ENCODE results near the gene ZNF566.
"Not testable (repeated sequence)": the region's sequence is repeated elsewhere in the genome, so short reads cannot be mapped to it uniquely, and the experiment has no call there.

Gene ZNF566

DNA sequence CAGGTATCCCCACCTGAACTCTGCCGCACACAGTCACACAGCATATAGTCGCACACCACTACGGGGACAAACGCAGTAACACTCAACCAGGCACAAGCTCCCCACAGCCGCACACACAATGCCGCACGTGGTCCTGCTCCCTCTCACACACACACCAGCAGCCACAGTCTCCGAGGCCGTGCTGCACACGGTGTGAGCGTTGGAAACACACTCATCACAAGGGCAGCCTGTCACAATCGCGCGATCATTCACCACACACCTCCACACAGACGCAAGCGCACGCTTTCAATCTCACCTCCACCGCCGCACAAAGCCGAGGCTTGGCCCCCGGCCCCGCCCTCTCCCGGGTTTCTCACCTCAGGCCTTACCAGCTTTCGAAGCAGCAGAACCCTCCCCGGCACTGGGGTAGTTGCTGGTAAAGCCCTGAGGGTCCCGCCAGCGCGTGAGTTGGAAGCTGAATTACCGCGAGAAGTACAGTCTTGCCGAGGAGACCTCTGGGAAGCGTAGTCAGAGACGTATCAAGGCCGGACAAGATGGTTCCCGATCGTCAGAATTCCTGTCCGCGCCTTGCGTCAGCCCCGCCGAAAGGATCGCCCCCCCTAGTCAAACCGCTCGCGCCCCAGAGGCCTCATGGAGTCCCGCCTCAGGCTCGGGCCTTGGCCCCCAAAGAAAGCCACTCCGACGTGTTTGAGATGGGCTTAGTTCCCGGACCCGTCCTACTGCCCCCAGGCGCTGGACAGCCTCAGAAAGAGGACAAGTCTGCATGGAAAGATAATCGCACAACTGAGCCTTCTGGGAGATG is at the start of gene ZNF566:
Gene ZNF566 (minus strand): TSS at position 444 of the 802 bp plus-strand sequence. CDS start 13,004 bp downstream, outside the sequence.
- DNase-seq (ENCODE audit: low read depth): peak; percentile 94

DNA sequence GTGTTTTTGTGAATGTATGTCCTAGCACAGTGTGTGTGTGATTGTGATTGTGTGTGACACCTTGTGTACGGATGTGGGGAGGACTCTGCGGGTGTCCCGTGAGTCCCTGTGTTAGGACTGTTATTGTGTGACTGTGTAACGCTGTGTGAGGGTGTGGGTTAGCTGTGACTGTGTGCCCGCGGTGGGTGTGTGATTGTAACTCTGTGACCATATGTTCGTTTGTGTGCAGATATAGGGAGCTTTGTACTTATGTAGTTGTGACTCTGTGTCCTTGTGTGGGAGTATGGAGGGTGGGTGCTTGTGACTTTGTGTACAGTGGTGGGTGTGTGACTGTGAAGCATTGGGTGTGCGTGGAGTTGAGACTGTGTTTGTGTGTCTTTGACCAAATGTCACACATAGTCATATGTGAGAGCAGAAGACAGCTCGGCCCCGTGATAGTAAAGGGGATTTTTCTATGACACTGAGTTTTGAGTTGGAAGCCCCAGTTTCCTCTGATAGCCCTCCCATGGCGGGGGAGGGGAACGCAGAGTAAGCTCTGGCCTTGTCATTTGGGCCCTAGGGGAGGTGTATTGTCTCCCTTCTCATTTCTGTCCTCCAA is 39.7 kb upstream of the ZNF566 start:
- no peak for DNase-seq (ENCODE audit: low read depth)

DNA sequence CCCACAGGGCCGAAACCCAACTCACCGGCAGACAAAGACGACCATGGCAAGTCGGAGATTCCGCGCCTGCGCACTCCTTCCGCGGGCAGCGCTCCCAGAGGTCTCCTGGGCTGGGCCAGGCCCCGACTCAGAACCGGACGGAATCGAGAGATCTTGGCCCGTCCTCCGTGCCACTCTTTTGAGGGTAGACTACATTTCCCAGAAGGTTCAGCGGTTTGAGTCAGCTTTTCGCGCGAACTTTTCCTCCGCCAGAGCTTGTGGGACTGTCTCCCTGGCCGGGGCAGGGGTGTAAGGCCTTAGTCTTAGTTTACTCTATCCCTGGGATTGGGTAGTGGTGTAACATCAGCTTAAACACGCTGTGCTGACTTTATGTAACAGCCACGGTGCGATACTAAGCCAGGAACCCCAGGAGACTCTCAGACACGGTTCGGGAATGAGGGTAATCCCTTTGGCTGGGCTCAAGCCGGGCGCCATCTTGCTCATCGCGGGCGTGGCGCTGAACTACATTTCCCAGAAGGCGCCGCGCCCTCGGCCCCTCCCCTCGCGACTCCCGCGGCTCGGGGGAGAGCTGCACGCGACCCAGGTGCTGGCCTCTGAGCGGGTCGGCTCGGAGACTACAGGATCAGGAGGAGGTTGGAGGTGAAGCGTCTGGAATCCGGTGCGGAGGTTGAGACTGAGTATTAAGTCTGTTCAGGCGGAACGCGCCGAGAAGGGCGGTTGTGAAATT is 39.0 kb upstream of the ZNF566 start, which contains the start of gene ZNF260:
Gene ZNF260 (minus strand): TSS at position 78 of the 727 bp plus-strand sequence. CDS start 13,033 bp downstream, outside the sequence.
- DNase-seq (ENCODE audit: low read depth): peak; percentile 96

DNA sequence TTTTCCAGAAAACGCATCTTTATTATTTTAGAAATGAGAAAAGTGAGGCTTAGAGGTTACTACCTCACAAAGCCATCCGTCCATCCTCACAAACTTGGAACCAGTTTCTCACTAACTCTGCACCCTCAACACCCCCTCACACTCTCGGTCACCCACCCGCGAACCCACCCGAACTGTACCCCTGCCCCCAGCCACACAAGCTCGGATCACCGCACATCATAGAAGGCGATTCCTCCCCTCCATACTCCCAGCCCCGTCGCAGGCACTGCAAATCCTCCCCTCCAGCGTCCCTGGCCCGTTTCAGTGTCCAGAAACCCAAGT is 38.5 kb upstream of the ZNF566 start:
- no peak for DNase-seq (ENCODE audit: low read depth)

DNA sequence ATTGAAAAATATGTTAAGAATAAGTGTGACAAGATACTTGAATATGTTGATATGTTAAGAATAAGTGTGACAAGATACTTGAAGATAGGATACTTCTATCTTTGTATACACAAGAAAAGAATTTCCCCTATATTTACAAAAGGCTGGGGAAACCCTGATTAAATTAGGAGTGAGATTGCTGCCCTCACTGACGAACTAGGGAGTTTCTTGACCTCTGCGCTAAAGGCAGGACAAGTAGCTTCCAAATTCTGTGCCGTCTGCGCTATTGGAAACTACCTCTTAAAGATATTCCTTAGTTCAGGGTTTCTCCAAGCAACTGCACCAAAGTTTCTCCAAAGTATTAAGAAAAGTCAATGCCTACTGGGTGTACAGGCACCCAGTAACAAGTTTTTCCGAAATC is 38.0 kb upstream of the ZNF566 start:
- no peak for DNase-seq (ENCODE audit: low read depth)

DNA sequence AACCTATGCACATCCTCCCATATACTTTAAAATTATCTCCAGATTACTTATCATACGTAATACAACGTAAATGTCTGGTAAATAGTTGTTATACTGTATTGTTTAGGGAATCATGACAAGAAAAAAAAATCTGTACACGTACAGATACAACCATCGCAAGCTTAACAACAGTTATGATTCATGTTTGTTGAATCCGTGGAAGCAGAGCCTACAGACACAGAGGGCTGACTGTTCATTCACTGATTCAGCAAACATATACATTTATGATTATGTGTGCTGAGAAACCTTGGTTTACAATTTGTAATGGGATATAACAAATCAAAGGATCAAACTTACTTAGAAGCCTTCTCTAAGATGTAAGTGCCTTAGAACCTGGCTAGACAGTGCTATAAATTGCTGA is 37.2 kb upstream of the ZNF566 start:
- DNase-seq (ENCODE audit: low read depth): no peak

DNA sequence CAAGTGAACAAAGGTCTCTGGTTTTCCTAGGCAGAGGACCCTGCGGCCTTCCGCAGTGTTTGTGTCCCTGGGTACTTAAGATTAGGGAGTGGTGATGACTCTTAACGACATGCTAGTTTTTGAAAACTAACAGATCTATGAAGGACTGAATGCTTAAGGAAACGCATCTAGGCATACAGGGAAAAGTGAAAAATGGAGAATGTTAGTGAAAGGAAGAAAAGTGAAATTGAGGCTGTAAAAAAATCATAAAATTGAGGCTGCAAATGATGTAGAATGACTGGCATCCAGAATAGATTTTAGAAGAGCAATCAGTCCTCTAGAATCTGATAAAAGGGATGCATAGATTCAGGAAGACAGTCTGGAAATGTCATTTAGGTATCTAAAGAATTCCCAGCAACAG is 35.3 kb upstream of the ZNF566 start:
- no peak for DNase-seq (ENCODE audit: low read depth)

DNA sequence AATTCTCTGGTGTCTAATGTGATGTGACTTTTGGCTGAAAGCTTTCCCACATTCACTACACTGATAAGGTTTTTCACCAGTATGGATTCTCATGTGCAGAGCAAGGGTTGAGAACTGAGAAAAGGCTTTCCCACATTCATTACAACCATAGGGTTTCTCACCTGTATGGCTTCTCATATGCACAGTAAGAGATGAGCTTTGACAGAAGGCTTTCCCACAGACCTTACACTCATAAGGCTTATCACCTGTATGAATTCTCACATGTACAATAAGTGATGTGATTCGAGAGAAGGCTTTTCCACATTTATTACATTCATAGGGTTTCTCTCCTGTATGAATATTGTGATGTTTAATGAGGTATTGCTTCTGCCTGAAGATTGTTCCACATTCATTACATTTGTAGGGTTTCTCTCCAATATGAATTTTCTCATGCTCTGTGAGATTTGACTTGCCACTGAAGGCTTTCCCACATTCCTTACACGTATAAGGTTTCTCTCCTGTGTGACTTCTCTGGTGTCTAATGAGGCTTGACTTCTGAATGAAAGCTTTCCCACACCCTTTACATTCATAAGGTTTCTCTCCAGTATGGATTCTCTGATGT is 24.8 kb upstream of the ZNF566 start:
- no peak for DNase-seq (ENCODE audit: low read depth)

DNA sequence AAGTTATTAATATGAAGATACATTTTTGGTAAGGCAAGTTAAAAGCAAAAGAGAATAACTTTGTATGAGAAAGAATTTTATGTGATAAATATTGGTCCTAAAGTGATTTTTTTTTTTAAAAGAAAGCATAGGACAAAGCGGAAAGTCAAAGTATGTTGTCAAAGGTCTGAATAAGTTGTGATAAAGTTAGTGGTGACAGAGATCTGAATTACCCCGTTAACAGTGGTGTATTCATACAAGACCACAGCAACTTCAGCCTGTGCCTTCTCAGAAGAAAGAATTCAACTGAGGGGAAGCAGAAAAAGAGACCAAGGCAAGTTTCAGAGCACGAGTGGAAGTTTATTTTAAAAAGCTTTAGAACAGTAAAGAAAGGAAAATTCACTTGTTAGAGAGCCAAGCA is 19.0 kb upstream of the ZNF566 start:
- DNase-seq (ENCODE audit: low read depth): no peak

DNA sequence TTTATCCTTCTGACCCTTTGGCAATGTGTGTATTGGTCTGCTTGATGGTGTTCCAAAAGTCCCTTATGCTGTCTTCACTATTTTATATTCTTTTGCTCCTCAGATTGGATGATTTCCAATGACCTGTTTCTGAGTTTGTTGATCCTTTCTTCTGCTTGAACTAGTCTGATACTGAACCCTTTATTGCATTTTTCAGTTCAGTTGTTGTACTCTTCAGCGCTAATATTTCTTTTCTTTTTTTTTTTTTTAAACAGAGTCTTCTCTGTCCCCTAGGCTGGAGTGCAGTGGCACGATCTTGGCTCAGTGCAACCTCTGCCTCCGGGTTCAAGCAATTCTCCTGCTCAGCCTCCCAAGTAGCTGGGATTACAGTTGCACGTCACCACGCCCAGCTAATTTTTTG is 12.6 kb upstream of the ZNF566 start:
- DNase-seq (ENCODE audit: low read depth): no peak

DNA sequence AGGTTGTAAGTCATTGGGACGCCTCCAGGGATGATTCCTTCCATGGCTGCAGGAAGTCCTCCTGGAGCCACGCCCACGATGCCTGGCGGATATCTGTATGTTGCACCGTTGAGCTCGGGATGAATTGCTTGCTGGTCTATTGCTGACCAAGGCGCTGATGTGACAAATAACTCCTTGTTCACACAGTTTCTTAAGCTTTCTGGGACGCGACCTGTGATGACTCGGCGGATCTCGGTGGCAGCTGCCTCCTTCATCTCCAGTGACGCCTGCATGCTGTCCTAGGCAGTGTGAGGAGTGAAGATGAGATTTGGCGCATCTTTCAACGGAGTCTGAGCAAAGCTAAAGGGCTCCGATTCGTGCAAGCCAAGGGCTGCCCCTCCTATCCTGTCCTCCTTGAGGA is 7.6 kb upstream of the ZNF566 start:
- no peak for DNase-seq (ENCODE audit: low read depth)

DNA sequence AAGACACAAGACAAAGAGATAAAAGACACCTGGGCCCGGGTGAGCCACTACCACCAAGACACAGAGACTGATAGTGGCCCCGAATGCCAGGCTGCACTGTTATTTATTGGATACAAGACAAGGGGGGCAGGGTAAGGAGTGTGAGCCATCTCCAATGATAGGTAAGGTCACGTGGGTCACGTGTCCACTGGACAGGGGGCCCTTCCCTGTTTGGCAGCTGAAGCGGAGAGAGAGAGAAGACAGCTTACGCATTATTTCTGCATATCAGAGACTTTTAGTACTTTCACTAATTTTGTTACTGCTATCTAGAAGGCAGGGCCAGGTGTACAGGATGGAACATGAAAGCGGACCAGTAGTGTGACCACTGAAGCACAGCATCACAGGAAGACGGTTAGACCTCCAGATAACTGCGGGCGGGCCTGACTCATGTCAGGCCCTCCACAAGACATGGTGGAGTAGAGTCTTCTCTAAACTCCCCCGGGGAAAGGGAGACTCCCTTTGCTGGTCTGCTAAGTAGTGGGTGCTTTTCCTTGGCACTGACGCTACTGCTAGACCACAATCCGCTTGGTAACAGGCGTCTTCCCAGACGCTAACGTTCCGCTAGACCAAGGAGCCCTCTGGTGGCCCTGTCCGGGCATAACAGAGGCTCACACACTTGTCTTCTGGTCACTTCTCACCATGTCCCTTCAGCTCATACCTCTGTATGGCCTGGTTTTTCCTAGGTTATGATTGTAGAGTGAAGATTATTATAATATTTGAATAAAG is 3.5 kb upstream of the ZNF566 start:
- DNase-seq (ENCODE audit: low read depth): peak; percentile 18

DNA sequence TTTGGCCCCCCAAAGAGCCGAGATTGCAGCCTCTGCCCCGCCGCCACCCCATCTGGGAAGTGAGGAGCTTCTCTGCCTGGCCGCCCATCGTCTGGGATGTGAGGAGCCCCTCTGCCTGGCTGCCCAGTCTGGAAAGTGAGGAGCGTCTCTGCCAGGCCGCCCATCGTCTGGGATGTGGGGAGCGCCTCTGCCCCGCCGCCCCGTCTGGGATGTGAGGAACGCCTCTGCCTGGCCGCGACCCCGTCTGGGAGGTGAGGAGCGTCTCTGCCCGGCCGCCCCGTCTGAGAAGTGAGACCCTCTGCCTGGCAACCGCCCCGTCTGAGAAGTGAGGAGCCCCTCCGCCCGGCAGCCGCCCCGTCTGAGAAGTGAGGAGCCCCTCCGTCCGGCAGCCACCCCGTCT is 1.5 kb upstream of the ZNF566 start:
- DNase-seq (ENCODE audit: low read depth): not testable (repeated sequence)

DNA sequence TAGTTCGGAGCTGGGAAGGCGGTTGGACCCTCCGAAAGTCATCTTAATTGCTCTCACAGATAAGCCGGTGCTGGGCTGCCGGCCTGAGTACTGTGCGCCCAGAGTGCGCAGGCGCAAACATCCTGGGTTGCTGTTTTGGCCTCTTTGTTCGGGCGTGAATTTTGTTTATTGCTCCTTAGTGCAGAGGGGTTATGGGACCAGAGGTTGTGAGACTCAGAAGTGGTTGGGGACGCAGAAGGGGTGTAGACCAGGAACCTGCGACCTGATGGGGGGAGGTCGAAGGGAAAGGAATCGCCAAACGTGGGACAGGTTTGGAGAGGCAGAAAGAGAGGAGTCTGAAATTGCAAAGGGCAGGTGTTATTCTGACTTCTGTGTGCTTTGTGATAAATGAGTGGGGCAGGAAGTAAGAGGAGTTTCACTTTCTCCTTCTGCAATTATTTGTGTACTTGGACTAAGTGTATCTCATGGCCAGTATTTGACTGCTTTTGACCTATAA is 607 bp upstream of the ZNF566 start:
- peak; percentile 91 for DNase-seq (ENCODE audit: low read depth)

DNA sequence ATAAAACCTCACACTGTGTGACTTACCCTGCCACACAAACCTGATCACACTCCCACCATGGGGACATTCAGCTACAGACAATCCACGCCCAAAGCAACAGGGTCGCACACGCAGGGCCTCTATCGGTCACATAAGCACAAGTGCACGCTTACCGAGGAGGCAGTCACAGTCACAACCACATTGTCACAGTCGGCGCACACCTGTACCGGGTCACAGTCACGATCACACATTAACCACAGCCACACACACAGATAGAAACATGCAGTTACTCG is 579 bp downstream of the ZNF566 start:
- no peak for DNase-seq (ENCODE audit: low read depth)

DNA sequence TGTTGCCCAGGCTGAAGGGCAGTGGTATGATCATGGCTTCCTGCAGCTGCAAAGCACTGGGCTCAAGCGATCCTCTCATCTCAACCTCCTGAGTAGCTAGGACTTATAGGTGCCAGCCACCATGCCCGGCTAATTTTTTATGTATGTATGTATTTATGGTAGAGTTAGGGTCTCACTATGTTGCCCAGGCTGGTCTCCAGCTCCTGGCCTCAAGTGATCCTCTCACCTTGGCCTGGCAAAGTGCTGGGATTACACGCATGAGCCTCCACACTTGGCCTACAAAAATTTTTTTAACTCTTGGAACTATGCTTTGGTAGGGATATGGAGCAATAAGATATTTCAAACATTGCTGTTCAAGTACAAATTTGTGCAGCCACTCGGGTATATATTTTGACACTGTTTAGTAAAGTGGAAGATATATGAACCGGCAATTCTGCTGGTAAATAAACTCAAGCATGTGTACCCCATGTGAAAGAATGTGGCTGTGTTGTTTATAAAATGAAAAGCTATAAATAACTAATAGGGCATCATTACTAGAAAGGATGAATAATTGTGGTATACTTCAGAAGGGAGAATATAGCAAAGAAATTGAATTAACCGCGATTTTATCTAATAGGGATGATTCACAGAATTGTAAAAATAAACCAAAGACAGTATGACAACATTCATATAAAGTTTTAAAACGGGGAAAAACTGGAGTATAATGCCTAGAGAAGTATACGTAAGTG is 1.1 kb downstream of the ZNF566 start:
- no peak for DNase-seq (ENCODE audit: low read depth)

DNA sequence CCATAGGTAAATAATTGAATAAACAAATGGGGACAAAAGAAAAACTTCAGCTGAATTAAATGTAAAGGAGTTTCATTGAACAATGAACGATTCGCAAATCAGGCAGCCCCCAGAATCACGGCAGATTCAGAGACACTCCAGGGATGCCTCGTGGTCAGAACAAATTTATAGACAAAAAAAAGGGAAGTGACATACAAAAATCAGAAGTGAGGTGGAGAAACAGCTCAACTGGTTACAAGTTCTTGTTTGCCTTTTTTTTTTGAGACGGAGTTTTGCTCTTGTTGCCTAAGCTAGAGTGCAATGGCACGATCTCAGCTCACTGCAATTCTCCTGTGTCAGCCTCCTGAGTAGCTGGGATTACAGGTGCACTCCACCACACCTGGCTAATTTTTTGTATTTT is 5.7 kb downstream of the ZNF566 start:
- no peak for DNase-seq (ENCODE audit: low read depth)

DNA sequence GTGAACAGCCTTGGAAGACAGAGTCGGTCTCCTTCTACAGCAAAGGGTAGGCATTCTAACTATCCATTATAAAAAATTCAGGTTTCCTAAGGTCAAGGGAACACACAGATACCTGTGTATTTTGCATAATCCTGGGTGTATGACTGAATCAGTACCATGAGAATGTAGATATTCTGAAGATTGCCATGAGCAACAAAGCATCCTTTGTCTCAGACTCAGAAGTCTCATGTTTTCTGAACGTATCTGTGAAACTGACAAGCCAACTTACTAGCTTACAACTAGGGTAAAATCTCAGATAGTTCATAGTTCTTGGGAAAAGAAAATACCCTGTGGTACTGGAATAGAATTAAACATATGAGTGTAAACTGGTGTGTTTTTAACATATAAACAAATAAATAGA is 6.5 kb downstream of the ZNF566 start:
- DNase-seq (ENCODE audit: low read depth): no peak

DNA sequence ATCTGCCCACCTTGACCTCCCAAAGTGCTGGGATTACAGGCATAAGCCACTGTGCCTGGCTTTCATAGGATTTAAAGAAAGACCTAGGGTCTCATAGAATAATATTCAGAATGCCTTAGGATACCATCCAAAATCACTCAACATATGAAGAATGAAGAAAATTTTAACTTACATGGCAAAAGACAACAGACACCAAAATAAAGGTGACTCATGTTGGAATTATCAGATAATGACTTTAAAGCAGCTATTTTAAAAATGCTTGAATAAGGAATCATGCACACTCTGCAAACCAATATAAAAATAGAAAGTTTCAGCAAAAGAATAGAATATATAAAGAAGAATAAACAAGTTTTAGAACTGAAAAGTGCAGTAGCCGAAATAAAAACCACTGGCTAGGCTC is 29.3 kb downstream of the ZNF566 start:
- DNase-seq (ENCODE audit: low read depth): no peak

DNA sequence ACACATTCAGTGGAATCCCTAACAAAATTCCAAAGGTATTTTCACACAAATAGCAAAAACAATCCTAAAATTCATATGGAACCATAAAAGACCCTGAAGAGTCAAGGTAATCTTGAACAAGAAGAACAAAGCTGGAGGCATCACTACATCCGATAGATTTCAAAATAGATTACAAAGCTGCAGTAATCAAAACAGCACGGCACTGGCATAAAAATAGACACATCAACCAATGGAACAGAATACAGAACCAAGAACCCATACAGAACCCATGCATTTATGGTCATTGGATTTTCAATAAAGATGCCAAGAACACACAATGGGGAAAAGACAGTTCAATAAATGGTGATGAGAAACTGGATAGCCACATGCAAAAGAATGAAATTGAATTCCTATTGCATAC is 32.5 kb downstream of the ZNF566 start:
- DNase-seq (ENCODE audit: low read depth): no peak

DNA sequence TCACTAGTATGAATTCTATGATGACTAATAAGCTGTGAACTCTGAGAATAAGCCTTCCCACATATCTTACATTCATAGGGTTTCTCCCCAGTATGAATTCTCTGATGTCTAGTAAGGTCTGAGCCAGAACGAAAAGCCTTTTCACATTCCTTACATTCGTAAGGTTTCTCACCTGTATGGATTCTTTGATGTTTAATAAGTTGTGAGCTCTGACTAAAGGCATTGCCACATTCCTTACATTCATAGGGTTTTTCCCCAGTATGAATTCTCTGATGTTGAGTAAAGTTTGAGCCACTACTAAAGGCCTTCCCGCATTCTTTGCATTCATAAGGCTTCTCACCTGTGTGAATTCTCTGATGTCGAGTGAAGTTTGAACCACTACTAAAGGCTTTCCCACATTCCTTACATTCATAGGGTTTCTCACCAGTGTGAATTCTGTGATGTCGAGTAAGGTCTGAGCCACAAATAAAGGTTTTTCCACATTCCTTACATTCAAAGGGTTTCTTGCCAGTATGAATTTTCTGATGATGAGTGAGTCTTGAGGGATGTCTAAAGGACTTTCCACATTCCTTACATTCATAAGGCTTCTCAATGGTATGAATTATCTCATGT is 40.2 kb downstream of the ZNF566 start:
- no peak for DNase-seq (ENCODE audit: low read depth)

Measured in fibroblast of the conjunctiva (primary cell).